ENCODE data around the gene ARHGAP27.

DNA sequence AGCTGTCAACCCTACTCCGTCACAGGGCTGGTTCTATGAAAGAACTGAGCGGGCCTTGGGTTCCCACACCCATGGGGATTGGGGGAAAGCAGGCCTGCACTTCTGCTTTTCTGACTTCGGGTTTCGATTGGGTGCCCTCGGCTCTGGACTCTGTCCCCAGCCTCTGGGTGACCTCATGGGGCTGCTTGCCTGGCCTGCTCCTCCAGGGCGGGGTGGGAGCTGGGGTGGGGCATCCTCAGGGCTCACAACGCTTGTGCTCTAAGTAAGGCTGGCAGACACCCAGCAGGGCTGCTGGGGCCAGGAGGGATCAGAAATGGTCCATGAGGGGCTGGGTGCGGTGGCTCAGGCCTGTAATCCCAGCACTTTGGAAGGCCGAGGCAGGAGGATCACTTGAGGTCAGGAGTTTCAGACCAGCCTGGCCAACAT lies 19.2 kb downstream of the ARHGAP27 start:
- TF ChIP-seq, protein P1, sequence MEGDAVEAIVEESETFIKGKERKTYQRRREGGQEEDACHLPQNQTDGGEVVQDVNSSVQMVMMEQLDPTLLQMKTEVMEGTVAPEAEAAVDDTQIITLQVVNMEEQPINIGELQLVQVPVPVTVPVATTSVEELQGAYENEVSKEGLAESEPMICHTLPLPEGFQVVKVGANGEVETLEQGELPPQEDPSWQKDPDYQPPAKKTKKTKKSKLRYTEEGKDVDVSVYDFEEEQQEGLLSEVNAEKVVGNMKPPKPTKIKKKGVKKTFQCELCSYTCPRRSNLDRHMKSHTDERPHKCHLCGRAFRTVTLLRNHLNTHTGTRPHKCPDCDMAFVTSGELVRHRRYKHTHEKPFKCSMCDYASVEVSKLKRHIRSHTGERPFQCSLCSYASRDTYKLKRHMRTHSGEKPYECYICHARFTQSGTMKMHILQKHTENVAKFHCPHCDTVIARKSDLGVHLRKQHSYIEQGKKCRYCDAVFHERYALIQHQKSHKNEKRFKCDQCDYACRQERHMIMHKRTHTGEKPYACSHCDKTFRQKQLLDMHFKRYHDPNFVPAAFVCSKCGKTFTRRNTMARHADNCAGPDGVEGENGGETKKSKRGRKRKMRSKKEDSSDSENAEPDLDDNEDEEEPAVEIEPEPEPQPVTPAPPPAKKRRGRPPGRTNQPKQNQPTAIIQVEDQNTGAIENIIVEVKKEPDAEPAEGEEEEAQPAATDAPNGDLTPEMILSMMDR (conservative IDR thresholded peaks at IDR 0.05 in 1 of 2, IDR thresholded peaks at IDR 0.05 in 1 of 2; ENCODE audit: extremely low read depth in 1 of 2, insufficient read depth in 1 of 2, low read depth in 1 of 2, low read length in 2 of 2), result no peak
- no peak for TF ChIP-seq EZH2 (IDR thresholded peaks at IDR 0.05; ENCODE audit: borderline replicate concordance, low read length)
